GM19238 (cell line): ENCODE results near the gene AACS.
A peak's percentile ranks its signal among the peaks of the same experiment; 100 is the strongest.

ENCODE experiments used
- DNase-seq: peaks from one replicate; pipeline ENCODE4 v3.0.0; 2011; ENCODE audit warnings: low spot score; ENCODE audit not compliant: insufficient read length

The AACS gene

GRCh38 chr12:125149160-125150108, 84.2 kb downstream of the AACS start:
- peak; percentile 77 for DNase-seq

- DNase-seq: no peak
Measured at GRCh38 chr12:125151284-125151683, 86.0 kb downstream of the AACS start.

GRCh38 chr12:125152463-125152862, 87.2 kb downstream of the AACS start:
- no peak for DNase-seq

- no peak for DNase-seq
Measured at GRCh38 chr12:125155366-125155765, 90.1 kb downstream of the AACS start.

GRCh38 chr12:125157177-125157576, 91.9 kb downstream of the AACS start:
- no peak for DNase-seq

GRCh38 chr12:125159702-125160101, 94.5 kb downstream of the AACS start:
- DNase-seq: no peak

GRCh38 chr12:125160281-125160955, 95.2 kb downstream of the AACS start:
- no peak for DNase-seq

GRCh38 chr12:125161712-125162022, 96.4 kb downstream of the AACS start:
- no peak for DNase-seq

GRCh38 chr12:125162489-125163028, 97.3 kb downstream of the AACS start:
- DNase-seq: no peak

- no peak for DNase-seq
Measured at GRCh38 chr12:125163148-125163547, 97.9 kb downstream of the AACS start.

- no peak for DNase-seq
Measured at GRCh38 chr12:125164541-125164940, 99.3 kb downstream of the AACS start.

GRCh38 chr12:125166041-125166440, 100.8 kb downstream of the AACS start:
- DNase-seq: no peak

- no peak for DNase-seq
Measured at GRCh38 chr12:125167658-125168057, 102.4 kb downstream of the AACS start.

GRCh38 chr12:125169451-125169850, 104.2 kb downstream of the AACS start:
- no peak for DNase-seq

- no peak for DNase-seq
Measured at GRCh38 chr12:125169870-125170269, 104.6 kb downstream of the AACS start.

- no peak for DNase-seq
Measured at GRCh38 chr12:125171267-125171666, 106.0 kb downstream of the AACS start.

GRCh38 chr12:125172231-125172850, 107.1 kb downstream of the AACS start:
- no peak for DNase-seq

- DNase-seq: no peak
Measured at GRCh38 chr12:125175576-125175975, 110.3 kb downstream of the AACS start.

GRCh38 chr12:125178222-125178621, 113.0 kb downstream of the AACS start:
- no peak for DNase-seq

- DNase-seq: no peak
Measured at GRCh38 chr12:125180144-125180543, 114.9 kb downstream of the AACS start.

- DNase-seq: no peak
Measured at GRCh38 chr12:125181107-125181506, 115.9 kb downstream of the AACS start.
